GOT3 (cell line): ENCODE results near the gene DDOST.

Experiments used
- DNase-seq: peaks from one replicate; lab custom pipeline; 2025; ENCODE audit warnings: mixed read lengths; lab: John Stamatoyannopoulos, UW

The DDOST gene

DNA sequence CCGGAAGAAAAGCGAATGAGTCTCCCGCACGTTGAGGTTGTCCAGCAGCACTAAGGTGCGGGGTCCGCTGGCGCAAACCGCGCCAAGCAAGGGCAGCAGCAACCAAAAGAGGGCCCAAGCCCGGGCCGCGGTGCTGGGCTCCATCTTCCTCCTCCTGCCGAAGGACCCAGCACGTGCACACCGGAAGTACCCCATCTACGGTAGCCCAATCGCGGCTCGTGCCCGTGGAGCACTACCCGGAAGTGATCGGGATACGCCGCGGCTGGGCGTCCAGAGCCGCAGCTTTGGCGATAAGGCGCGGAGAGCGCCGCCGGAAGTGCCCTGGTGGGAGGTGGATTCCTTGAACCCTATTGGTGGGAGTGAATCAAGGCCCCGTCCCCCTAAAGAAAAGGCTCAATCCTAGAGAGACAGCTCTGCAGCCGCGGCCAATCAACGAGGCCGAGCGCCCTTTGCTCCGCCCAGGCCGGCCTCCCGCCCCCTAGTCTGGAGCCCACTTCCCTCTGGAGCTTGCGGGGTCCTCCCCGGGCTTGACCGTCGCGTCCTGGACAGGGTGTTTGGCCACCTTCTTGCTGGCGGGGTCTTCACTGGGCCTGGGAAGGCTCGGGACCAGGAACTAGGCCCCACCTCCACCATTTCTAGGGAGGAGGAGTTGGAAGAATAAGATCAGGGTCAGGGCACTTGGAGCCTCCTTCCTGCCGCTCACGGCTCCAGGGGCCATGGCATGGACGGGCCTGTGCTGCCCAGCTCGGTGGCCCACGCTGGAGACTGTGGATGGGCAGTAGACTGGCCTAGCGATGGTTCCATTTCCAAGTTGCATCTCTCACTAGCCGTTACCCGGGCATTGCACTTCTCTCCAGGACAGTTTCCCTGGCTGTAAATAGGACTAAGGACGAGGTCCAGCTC lies at the start of gene DDOST:
TSS of gene DDOST (minus strand) at position 163 of the 903 bp plus-strand sequence. CDS start at position 144, 19 bp downstream.
- DNase-seq: peak; percentile 77

DNA sequence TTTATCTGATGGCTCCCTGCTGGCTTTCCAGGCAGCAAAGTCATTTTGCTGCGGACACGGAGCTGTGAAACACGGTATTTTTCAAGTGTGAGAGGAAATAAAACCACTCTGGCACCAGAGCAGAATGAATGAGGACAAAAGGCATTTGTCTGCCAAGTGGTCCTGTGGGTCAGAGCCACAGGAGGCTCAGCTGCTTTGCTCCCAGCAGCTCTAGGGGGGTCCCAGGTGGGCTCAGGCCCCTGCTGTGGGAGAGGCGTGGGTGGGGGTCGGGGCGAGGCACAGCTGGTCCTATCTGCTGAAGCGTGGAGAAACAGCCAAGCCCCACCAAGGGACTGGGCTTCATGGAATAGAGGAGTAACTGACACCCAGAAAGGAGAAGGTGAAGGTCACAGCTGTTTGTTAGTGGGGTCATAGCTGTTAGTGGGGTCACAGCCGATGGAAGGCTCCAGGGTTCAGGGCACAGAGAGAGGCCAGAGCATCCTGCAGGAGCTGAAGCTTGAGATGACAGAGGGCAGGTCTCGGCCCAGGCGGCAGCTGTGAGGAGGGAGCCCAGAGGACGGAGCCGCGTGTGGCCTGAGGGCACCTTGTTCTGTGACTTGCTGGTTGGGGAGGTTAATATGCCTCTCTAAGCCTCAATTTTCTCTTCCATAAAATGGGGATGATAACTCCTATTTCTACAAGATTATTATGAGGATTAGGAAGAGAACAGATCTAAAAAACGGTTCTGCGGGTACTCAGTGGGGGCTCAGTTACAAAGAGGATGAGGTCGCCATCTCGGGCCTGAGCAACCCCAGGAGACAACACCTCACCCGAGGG lies 49.5 kb upstream of the DDOST start:
- DNase-seq: no peak

DNA sequence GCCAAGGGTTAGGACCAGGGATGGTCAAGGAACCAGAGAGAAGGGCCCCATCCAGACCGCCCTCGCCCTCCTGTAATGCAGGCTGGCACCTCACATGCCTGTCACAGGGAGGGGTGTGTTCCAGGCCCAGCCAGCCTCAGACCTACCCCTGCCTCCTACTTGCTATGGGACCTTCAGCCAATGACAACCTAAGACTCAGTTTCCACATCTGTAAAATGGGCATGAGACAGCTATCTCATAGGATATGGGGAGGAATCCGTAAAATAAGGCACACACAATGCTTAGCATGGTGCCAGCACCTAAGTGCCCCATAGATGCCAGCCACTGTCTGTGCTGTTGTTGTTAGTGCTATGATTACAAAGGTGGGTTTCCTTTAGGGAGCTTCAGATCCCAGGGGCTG lies 48.7 kb upstream of the DDOST start:
- no peak for DNase-seq

DNA sequence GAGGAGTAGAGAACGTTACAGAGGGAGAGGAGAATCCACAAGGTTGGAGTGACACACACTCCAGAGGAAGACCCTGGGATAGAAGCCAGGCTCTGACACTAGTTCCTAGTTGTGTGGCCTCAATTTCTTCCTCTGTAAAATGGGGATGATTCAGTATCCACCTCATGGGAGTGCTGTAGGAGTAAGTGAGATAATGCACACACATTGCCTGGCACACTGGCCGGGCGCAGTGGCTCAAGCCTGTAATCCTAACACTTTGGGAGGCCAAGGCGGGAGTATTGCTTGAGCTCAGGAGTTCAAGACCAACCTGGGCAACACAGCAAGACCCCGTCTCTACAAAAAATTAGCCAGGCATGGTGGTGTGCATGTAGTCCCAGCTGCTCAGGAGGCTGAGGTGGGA lies 47.7 kb upstream of the DDOST start:
- DNase-seq: no peak

DNA sequence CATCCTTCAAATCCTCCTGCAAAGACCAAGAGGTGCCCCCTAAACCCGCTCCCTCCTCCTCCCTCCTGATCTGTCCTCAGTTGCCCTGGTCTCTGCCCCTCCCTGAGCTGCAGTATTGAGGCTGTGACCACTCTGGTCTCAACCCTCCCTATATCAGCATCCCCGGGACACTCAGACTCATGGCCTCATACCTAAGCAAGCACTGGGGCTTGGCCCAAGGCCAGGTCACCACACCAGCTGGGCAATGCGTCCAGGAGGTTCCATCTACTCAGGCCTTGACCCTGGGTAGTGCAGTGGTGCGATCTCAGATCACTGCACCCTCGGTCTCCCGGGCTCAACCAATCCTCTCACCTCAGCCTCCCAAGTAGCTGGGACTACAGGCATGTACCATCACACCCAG lies 46.9 kb upstream of the DDOST start:
- DNase-seq: no peak

DNA sequence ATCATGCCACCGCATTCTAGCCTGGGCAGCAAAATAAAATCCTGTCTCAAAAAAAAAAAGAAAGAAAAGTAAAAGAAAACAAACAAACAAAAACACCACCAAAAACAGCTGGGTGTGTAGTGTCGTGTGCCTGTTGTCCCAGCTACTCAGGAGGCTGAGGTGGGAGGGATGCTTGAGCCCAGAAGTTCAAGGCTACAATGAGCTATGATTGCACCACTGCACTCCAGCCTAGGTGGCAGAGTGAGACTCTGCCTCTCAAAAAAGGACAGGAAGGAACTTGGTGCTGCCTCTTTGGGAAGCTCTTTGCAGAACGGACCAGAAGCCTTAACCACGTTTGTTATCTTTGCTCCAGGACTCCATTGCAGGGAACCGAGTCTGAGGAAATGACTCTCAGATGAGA lies 45.7 kb upstream of the DDOST start:
- no peak for DNase-seq

DNA sequence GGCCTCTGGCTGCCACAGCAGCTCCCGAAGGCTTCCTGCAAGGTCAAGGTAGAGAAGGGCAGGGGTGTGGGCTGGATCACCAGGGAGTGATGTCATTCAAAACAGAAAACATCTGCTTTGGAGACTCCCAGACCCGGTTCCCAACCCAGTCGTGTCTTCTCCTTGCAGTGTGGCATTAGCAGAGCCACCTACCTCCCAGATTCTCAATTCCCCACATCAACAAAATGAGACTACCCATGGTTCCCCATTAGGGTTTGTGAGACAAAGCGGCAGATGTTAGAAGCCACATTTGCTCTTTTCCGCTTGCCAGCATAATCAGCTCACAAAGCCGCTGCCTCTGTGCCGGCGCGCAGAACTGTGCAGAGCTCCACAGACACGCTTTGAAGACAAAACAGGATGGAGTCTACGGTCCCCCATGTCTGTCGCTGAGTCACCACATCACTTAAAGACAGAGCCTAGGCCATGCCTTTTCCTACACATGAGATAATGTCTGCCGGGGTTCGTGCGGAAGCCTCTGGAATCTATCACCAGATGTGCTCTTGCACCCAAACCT lies 44.1 kb upstream of the DDOST start:
- DNase-seq: no peak

DNA sequence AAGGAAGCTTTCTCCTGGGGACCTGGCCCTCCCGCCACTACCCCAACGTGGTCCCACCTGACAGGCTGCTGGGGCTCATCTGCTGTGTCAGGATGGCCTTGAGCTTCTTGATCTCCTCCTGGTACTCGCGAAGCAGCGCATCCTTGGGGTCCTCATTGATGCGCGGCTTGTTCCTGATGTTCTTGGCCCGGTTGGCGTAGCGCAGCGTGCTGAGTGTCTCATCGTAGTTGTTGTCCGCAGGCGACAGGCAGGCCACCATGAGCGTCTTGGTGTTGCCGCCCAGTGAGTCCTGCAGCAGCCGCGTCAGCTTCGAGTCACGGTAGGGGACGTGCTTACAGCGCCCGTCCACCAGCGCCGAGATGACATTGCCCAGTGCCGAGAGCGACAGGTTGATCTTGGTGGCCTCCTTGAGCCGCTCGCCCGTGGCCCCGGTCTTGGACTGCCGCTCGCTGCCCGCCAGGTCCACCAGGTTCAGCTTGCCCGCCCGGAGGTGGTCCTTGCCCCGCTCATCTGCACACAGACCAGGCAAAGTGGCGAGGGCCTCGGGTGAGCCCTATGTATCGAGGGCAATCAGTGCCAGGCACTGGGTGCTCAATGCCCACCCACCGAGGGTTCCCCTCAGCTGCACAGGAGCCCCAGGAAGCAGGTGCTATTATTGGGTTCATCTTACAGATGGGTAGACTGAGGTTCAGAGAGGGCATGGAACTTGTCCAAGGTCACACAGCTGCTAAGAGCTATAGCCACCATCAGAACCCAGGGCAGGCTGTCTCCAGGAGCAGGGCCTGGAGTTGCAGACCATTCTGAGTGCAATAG lies 43.4 kb upstream of the DDOST start:
- no peak for DNase-seq

DNA sequence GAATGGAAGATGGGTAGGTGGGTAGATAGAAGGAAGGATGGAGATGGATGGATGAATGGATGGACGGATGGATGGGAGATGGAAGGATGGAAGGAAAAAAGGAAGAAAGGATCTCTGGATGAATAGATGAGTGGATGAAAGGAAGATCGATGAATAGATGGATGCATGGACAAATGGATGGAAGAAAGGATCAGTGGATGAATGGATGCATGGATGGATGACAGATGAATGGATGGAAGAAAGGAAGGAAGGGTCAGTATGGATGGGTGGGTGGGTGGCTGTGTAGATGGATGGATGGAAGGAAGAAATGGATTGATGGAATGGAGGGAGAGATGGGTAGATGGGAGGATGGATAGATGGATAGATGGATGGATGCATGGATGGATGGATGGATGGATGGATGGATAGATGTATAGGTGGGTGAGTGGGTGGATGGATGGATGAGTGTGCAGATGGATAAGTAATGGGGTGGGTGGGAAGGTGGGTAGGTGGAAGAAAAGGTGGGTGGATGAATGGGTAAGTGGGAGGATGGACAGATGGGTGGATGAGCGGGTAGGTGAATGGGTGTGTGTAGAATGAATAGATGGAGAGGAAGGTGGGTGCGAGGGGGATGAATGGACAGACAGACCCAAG lies 42.1 kb upstream of the DDOST start:
- DNase-seq: no peak

DNA sequence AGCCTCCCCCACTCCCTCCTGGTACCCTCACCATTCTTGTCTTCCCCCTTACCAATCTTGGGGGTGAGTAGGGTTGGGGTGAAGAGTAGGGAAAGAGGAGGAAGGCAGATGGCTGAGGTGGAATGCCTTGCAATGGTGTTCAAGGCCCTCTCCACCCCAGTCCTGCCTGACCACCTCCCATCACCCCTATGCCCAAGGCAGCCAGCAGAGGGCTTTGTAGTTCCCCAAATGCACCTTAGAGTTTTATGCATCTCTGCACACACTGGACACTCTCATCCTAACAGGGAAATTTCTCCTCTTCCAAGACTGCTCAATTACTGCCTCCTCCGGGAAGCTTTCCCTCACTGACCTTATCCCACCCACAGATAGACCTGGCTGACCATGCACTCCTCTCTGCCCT lies 41.2 kb upstream of the DDOST start:
- no peak for DNase-seq

DNA sequence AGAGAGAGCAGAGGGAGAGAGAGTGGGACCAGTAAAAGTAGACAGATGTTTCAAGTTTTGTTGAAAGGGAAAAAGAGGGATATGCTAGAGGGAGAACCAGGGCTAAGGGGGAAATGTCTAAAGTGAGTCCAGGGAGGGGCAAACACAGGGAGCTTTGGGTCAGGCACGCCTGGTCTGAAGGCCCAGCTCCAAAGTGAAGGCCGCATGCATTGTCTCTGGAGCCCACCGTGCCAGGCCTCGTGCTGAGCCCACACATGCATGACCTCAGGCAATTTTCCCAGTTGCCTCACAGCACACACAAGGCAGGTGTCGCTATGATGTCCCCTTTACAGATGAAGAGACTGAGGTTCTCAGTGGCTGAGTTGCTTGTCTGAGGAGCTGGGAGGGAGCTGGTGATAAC lies 40.7 kb upstream of the DDOST start:
- DNase-seq: no peak

DNA sequence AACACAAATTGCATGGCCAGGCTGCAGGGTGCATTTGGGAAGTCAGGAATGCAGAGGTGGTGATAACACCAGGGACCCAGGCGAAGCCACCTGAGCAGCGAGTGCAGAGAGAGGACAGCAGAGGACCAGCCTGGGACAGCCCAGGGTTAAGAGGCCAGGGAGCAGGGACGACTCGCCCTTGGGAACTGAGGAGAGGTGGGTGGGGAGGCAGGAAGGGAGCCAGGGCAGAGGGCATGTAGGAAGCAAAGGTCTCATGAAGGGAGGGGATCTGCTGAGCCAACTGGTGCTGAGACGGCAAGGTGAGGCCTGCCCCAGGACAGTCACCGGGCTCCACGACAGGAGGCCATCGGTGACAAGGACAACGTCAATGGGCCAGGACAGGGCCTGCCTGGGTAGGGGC lies 40.3 kb upstream of the DDOST start:
- no peak for DNase-seq

DNA sequence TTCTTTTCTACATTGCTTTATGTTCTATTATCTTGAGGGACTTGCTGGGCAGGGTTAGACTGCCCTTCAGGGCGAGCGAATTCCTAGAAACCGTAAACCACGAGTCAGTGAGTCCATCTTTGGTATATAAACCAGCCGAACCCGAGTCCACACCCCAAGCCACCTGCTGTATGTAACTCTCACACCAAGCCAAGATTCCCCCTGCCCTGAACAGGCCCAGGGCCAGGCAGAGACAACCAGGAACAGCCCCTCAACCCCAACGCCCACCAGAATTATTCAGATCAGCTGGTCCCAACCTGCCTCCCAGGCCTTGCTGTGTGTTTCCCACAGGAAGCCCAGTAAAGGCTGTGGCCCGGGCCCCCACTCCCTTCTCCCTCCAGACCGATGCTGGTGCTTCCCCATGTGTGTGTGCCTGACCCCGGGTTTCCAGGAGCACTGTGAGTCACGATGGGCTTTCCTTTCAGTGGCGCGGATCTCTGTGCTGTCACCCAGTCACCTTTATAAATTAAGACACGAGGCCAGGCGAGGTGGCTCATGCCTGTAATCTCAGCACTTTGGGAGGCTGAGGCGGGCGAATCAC lies 39.6 kb upstream of the DDOST start:
- DNase-seq: no peak

DNA sequence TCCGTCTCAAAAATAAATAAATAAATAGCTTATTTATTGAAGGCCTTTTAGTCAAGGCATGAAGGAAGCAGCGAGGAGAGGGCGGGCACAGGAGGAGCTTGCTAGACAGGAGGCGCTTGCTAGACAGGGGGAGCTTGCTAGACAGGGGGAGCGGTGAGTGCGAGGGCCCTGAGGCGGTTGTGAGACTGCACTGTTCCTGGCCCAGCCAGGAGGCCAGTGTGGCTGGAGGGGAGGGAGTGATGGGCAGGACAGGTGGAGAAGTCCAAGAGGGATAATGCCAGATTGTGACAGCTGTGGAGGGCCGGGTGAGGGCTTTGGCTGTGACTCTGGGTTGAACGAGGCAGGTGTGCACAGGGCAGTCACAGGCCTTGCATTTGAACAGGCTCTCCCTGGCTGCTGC lies 38.4 kb upstream of the DDOST start:
- DNase-seq: no peak

DNA sequence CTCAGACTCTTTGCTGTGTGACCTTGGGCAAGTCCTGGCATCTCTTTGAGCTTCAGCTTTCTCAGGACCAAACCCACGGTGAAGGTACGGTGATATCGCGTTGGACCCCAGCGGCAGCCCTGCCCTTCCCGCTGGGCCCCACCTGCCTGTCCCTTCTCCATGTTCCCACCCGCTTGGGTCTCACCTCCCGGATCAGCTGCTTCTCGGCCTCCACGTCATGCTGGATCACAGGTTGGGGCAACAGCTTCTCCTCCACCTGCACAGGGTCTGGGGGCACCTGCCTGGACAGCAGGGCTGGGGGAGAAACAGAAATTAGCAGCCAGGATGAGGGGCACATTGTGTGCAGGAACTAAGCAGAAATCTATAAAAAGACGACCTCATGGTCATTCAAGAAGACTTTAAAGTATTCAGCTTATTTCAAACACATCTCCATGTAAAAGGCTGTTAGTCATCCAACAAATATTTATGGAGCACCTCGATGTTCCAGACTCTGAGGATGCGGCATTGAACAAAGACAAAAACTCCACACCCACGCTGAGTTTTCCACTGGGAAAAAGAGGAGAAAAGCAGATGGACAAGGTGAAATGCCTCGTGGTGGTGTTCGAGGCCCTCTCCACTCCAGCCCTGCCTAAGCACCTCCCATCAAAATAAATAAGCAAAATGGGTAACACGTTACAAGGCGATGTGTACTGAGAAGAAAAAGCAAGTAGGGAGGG lies 37.2 kb upstream of the DDOST start:
- DNase-seq: no peak

DNA sequence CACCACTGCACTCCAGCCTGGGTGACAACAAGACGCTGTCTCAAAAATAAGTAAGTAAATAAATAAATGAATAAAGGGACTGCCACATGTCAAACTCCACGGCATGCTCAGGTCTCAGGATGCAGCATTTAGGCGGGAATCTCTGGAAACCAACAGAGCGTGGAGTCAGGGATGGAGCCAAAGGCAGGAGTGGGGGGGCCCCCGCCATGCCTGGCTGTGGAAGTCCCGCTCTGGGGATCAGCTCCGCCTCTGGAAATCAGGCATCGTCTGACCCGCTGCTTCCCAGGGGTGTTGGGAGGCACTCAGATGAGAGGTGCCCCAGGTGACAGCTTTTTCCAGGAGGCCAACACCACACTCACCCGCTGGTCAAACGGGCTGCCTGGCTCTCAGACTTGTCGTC lies 36.4 kb upstream of the DDOST start:
- no peak for DNase-seq

DNA sequence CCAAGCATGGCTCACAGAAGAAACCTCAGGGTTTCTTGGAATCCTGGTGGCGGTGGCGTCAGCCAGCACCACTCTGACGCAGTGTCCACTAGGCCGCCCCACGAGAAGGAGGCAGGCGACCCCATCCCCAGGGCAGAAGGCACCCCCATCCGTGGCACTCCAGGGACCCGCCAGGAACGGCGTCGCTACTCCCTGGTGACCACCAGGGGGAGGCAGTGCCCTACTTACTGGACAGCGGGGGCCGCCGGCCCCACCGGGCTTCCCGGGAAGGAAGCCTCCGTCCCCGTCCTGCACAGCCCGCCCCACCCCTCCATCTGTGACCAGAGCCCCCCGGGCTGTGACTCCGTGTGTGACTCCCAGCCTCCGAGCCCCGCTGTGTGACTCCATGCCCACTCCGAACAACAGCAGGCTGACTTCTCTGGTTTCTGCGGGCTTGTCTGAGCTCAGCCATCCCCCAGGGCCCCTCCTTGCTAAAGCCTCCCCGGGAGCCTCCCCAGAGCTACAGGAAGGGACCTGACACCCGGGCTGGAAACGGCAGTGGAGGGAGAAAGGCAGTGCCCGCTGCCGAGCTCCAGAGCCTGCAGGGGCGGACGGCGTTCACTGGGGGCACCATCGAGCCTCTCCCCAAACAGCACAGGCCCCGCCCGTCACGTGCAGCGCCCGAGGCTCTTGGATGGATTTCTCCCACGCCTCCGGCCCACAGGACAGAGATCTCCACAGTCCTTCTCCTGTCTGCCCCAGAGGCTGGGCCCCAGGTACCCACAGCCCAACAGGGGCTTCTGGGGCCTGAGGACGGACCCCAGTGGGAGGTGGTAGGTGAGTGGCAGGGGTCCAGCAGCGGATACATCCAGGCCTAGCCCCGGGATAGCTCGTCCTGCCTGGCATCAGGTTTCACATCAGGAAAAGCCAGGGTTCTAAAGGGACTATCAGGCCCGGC lies 35.5 kb upstream of the DDOST start:
- peak; percentile 56 for DNase-seq

DNA sequence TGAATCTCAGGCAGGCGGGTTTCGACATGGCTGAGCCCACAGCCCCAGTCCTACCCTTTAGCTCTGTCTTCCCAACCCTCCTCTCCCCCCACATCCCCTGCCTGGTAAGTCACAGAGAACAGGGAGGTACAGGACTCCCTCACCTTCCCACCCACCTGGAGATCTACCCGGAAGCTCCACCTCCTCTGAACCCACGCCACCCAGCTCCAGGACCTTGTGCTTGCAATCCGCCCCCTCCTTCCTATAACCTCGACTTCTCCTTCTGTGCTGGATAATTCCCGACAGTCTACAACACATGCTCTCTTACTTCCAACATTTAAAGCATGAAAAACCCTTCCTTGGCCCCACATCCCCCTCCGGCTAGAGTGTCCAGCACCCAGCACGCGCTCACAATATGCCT lies 34.3 kb upstream of the DDOST start:
- no peak for DNase-seq

DNA sequence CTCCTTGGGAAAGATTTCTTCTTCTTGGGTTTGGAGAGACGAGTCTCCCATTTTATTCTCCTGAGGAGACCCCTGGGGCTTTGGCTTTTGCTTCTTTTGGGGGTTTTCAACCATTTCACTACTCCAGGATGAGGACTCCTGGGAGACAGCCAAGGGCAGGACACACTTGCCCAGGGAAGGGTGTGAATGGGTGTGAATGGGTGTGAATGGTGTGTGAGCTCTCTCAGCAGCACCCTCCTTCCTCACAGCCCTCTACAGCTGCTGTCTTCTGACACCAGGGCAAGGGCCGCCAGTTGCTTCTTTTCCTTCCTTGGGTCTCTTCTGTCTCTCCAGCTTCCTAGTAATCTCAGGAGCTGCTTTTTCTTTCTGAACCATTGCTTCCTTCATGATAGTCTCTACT lies 32.5 kb upstream of the DDOST start:
- DNase-seq: no peak
